Suprapubic skin (tissue), 4 donors: ENCODE measurements around the gene RNF145.

Experiments used
- EP300 ChIP-seq: sonication (generic); formaldehyde crosslinking; IDR thresholded peaks from one replicate; pipeline ENCODE4 v1.6.1; 2017; ENCODE audit warnings: antibody characterized with exemption
- POLR2A ChIP-seq, 2 donors: fragments of 450-650 bp; IDR thresholded peaks; one replicate each; pipeline ENCODE4 v1.6.1; 2017; ENCODE audit warnings: antibody characterized with exemption in 2 of 2, mild to moderate bottlenecking in 2 of 2, moderate library complexity in 2 of 2
- POLR2AphosphoS5 ChIP-seq, 3 donors: sonication (generic); formaldehyde crosslinking; IDR thresholded peaks; one replicate each; pipeline ENCODE4 v1.6.1; 2017; ENCODE audit warnings: antibody characterized with exemption in 3 of 3
- TF ChIP-seq, protein P1 (sequence below), 2 donors: fragments of 200-600 bp in 1 of 2; fragments of 450-650 bp in 1 of 2; sonication (generic) in 1 of 2; IDR thresholded peaks; one replicate each; pipeline ENCODE4 v1.5.1; 2016 to 2019; ENCODE audit warnings: antibody characterized with exemption in 2 of 2, mild to moderate bottlenecking in 1 of 2, moderate library complexity in 1 of 2

DNA sequence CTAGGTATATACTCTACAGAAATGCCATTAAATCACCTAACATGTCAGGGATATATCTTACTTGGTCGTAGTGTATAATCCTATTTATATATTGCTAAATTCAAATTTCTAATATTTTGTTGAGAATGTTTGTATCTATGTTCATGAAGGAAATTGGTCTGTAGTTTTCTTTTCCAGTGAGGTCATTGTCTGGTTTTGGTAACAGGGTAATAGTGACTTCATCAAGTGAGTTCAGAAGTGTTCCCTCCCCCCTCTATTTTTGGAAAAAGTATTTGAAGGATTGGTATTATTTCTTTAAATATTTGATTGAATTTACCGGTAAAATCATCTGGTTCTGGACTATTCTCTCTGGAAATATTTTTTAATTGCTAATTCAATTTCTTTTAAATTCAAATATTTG lies 86.2 kb downstream of the RNF145 start:
- TF ChIP-seq, protein P1, sequence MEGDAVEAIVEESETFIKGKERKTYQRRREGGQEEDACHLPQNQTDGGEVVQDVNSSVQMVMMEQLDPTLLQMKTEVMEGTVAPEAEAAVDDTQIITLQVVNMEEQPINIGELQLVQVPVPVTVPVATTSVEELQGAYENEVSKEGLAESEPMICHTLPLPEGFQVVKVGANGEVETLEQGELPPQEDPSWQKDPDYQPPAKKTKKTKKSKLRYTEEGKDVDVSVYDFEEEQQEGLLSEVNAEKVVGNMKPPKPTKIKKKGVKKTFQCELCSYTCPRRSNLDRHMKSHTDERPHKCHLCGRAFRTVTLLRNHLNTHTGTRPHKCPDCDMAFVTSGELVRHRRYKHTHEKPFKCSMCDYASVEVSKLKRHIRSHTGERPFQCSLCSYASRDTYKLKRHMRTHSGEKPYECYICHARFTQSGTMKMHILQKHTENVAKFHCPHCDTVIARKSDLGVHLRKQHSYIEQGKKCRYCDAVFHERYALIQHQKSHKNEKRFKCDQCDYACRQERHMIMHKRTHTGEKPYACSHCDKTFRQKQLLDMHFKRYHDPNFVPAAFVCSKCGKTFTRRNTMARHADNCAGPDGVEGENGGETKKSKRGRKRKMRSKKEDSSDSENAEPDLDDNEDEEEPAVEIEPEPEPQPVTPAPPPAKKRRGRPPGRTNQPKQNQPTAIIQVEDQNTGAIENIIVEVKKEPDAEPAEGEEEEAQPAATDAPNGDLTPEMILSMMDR (IDR thresholded peaks at IDR 0.05) = no peak
- TF ChIP-seq EP300 (no peak), POLR2A (IDR thresholded peaks at IDR 0.05) (no peak), POLR2AphosphoS5 (IDR thresholded peaks at IDR 0.05) (no peak)
